HEK293T (cell line): ENCODE data around the gene NUBP1.

Experiments used
- CTCF ChIA-PET: fragments of 350-600 bp; formaldehyde crosslinking; extraction: SDS; loops from one replicate; lab custom pipeline; 2021; ENCODE audit warnings: antibody characterized with exemption, inconsistent platforms; lab: Yijun Ruan, JAX
- POLR2A ChIA-PET: fragments of 350-600 bp; formaldehyde crosslinking; extraction: SDS; loops from one replicate; lab custom pipeline; 2020; ENCODE audit warnings: antibody characterized with exemption, inconsistent platforms; lab: Yijun Ruan, JAX
- DNase-seq: peaks from one replicate; pipeline ENCODE4 v3.0.0; 2012; ENCODE audit warnings: mixed read lengths; ENCODE audit errors: extremely low spot score
- ARNT ChIP-seq: fragments of 450-650 bp; IDR thresholded peaks from 2 replicates; pipeline ENCODE4 v1.6.1; 2017; ENCODE audit warnings: mild to moderate bottlenecking
- BHLHE40 ChIP-seq: fragments of 450-650 bp; IDR thresholded peaks from 2 replicates; pipeline ENCODE4 v1.6.1; 2016; ENCODE audit warnings: mild to moderate bottlenecking, moderate library complexity, borderline replicate concordance
- CTBP1 ChIP-seq: fragments of 450-650 bp; IDR thresholded peaks from 2 replicates; pipeline ENCODE4 v1.6.1; 2016; ENCODE audit warnings: borderline replicate concordance
- ELF4 ChIP-seq: fragments of 450-650 bp; IDR thresholded peaks from 2 replicates; pipeline ENCODE4 v1.6.1; 2017; ENCODE audit warnings: antibody characterized with exemption
- FOXA1 ChIP-seq: fragments of 450-650 bp; IDR thresholded peaks from 2 replicates; pipeline ENCODE4 v1.6.1; 2016; ENCODE audit warnings: mild to moderate bottlenecking
- FOXK2 ChIP-seq: fragments of 450-650 bp; IDR thresholded peaks from 2 replicates; pipeline ENCODE4 v1.6.1; 2016; ENCODE audit warnings: mild to moderate bottlenecking
- FOXM1 ChIP-seq: fragments of 450-650 bp; IDR thresholded peaks from 2 replicates; pipeline ENCODE4 v1.6.1; 2017; ENCODE audit warnings: mild to moderate bottlenecking, borderline replicate concordance
- HDGF ChIP-seq: fragments of 450-650 bp; IDR thresholded peaks from 2 replicates; pipeline ENCODE4 v1.6.1; 2017; ENCODE audit warnings: antibody characterized with exemption, borderline replicate concordance
- L3MBTL2 ChIP-seq: fragments of 450-650 bp; conservative IDR thresholded peaks from 2 replicates; pipeline ENCODE4 v1.6.1; 2016; ENCODE audit warnings: mild to moderate bottlenecking
- LEF1 ChIP-seq: fragments of 450-650 bp; IDR thresholded peaks from 2 replicates; pipeline ENCODE4 v1.6.1; 2017; ENCODE audit warnings: mild to moderate bottlenecking, borderline replicate concordance
- NFRKB ChIP-seq: fragments of 450-650 bp; IDR thresholded peaks from 2 replicates; pipeline ENCODE4 v1.6.1; 2016; ENCODE audit warnings: mild to moderate bottlenecking, moderate library complexity
- SP1 ChIP-seq: fragments of 450-650 bp; IDR thresholded peaks from 2 replicates; pipeline ENCODE4 v1.6.1; 2017
- SUZ12 ChIP-seq: fragments of 450-650 bp; IDR thresholded peaks from 2 replicates; pipeline ENCODE4 v1.6.1; 2016; ENCODE audit warnings: mild to moderate bottlenecking
- TARDBP ChIP-seq: fragments of 450-650 bp; IDR thresholded peaks from 2 replicates; pipeline ENCODE4 v1.6.1; 2016
- ZNF384 ChIP-seq: fragments of 450-650 bp; IDR thresholded peaks from 2 replicates; pipeline ENCODE4 v1.6.1; 2016
- TF ChIP-seq, protein P1 (sequence below): fragments of 450-650 bp; IDR thresholded peaks from 2 replicates; pipeline ENCODE4 v1.6.1; 2016

NUBP1 gene

DNA sequence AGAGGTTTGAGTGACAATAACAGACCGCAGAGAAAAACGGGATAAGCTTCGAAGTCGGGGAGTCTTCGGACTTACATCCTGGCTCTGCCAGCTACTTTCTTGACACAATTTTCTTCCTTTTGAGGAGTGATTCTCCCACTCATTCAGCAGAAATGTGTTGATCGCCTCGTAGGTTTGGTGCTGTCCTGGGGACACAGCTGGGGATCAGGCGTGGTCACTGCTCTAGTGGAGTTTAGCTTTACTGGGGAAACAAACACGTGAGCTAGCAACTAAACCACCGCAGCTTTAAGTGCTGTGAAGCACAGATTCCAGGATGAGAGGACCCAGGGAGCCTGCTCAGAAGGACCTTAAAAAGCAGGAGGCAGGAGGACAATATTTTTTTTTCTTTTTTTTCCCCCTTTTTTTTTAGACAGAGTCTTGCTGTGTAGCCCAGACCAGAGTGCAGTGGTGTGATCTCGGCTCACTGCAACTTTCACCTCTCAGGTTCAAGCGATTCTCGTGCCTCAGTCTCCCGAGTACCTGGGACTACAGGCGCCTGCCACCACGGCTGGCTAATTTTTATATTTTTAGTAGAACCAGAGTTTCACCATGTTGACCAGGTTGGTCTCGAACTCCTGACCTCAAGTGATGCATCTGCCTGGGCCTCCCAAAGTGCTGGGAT is 858 bp downstream of the NUBP1 start:
- TF ChIP-seq FOXK2 (no peak), L3MBTL2 (0 out of 2 replicates have a peak, but pooled peaks have one; percentile 2)
- CTCF ChIA-PET: interaction anchor here (0.7 to 1.2 kb wide), 4 partner anchors 60 to 219 kb away, joined by 3 to 5 read pairs (median 4); no protein-coding TSS in a partner anchor
- POLR2A ChIA-PET: interaction anchor here (0.6 to 1.4 kb wide), 15 partner anchors 9 to 438 kb away, joined by 3 to 6 read pairs (median 4); partner anchors contain the start of genes DEXI and EMP2
- peak; percentile 12 for DNase-seq

DNA sequence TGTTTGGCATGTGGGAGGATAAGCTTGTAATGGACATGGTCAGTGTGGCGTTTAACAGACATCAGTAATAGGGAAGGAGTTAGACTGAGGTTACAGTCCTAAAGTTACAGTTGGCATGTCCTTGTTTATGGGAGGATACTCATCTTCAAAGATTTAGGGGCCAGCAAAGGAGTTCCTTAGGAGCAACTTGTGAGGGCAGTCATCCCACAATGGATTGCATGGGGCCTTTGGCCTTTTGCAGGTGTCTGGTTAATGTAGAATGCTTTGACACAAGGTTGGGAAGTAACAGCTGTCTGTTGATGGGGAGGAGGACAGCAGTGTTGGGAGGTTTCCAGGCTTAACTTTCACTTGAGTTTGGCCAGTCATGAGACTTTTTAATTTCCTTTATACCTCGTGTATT is 2.2 kb downstream of the NUBP1 start:
- no peak for TF ChIP-seq ARNT
- no peak for TF ChIP-seq L3MBTL2
- no peak for TF ChIP-seq ELF4
- TF ChIP-seq SUZ12: no peak
- TF ChIP-seq FOXA1: no peak
- no peak for TF ChIP-seq FOXK2
- TF ChIP-seq BHLHE40: no peak
- TF ChIP-seq CTBP1: no peak
- TF ChIP-seq, protein P1, sequence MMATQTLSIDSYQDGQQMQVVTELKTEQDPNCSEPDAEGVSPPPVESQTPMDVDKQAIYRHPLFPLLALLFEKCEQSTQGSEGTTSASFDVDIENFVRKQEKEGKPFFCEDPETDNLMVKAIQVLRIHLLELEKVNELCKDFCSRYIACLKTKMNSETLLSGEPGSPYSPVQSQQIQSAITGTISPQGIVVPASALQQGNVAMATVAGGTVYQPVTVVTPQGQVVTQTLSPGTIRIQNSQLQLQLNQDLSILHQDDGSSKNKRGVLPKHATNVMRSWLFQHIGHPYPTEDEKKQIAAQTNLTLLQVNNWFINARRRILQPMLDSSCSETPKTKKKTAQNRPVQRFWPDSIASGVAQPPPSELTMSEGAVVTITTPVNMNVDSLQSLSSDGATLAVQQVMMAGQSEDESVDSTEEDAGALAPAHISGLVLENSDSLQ: no peak
- no peak for TF ChIP-seq TARDBP
- no peak for DNase-seq
- ChIA-PET CTCF (interaction anchor here (0.6 kb wide), 1 partner anchor 200 kb away, joined by 4 read pairs; no protein-coding TSS in a partner anchor), POLR2A (no interaction called here)

DNA sequence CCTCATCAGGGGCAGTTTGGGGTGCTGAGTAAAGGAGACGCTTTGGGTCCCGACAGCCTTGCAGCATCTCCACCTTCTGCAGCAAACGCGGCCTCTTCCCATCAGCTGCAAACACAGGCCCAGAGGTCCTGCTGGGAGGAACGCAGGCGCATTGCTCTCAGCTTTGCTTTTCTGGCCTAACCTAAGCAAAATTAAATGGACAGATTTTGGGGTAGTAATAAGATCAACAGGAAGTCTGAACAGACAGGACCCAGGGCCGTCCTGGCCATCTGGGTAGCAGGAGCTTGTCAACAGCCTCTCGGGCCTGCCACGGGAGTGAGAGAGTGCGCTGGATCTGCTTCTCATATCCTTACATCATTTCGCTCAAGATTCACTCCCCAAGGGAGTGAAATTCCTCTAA is 7.2 kb downstream of the NUBP1 start:
- TF ChIP-seq HDGF (no peak), ELF4 (no peak), FOXK2 (no peak), FOXA1 (no peak), ARNT (no peak), TARDBP (no peak), CTBP1 (no peak), NFRKB (no peak), BHLHE40 (no peak), LEF1 (no peak), FOXM1 (no peak)
- TF ChIP-seq, protein P1: no peak
- CTCF ChIA-PET: no interaction called here
- POLR2A ChIA-PET: no interaction called here
- DNase-seq: no peak

DNA sequence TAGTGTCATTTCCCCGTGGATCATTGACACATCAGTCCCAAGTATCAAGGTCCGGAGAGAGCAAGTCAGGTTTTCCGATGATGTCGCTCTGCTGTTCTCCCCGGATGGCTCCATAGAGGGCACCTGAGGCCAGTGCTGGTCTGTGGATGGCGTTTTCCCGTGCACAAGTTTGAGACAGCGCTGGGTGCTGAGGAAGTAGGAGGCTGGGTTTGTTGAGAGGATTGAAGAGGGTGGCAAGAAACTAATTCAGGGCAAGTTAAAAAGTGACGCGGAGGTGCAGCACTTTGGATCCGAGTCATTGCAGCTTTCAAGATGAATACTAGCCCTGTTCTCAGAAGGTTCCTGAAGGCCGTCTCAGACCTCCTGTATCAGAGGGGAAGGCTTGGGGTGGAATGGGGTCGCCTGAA is 7.7 kb downstream of the NUBP1 start:
- CTCF ChIA-PET: no interaction called here
- no peak for DNase-seq
- no peak for TF ChIP-seq CTBP1
- no peak for TF ChIP-seq SP1
- no peak for TF ChIP-seq ZNF384
- POLR2A ChIA-PET: no interaction called here

DNA sequence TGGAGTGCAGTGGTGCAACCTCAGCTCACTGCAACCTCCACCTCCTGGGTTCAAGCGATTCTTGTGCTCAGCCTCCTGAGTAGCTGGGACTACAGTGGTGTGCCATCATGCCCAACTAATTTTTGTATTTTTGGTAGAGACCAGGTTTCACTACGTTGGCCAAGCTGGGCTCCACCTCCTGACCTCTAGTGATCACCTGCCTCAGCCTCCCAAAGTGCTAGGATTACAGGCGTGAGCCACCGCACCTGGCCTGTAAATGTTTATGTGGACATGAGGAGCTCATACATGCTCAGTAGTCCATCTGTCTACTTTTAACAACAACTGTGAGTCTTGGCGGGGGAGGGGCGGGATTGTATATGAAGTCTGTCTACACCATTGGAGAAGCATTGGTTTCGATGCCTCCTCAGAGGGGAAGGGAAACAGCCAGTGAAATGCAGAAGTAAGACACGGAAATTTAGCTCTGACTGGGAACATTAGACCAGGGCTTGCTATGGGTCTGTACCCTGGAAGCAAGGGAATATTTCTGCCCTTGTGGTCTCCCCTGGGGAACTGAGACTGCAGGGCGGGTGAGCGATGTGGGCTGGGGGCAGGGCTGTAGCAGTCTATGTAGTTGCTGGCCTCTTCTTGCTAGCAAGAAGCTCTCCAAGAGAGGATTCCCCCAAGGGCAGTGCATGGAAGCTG is 9.3 kb downstream of the NUBP1 start:
- CTCF ChIA-PET: no interaction called here
- TF ChIP-seq LEF1 (no peak), ARNT (no peak), FOXK2 (no peak)
- POLR2A ChIA-PET: interaction anchor here (1.7 kb wide), 1 partner anchor 9 kb away, joined by 5 read pairs; no protein-coding TSS in a partner anchor
- DNase-seq: no peak

DNA sequence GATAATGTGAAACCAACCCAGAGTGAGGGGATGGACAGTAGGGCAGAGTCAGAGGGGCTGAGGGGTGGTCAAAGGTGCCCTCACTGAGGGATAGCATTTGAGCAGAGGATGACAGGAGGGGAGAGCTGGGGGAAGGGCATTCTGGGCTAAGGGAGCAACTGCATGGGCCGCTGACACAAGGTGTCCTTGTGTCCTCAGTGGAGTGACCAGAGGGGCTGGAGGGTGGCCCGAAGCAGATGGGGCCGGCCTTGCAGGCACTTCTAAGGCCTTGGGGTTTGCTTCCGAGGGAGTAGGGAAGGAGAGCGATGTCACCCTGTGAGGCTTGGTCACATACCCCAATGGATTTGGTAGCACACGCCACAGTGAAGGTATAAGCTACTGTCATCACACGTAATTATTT is 10.0 kb downstream of the NUBP1 start:
- no peak for TF ChIP-seq ELF4
- no peak for TF ChIP-seq FOXK2
- TF ChIP-seq TARDBP: no peak
- no peak for TF ChIP-seq L3MBTL2
- CTCF ChIA-PET: no interaction called here
- POLR2A ChIA-PET: interaction anchor here (1.7 kb wide), 1 partner anchor 9 kb away, joined by 5 read pairs; no protein-coding TSS in a partner anchor
- no peak for DNase-seq

DNA sequence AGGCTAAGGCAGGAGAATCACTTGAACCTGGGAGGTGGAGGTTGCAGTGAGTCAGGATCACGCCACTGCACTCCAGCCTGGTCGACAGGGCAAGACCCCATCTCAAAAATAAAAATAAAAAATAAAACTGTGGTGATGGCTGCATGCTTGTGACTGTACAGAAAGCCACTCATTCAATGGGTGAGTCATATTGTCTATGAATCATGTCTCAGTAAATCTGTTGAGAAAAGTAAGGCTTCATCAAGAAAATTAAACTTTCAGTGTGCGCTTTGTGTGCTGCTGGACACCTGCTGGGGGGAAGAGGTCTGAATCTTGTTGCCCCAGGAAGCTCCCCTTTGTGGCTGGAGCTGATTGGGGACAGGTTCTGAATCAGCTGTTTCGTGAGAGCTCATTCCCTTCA is 11.3 kb downstream of the NUBP1 start:
- DNase-seq: no peak
- CTCF ChIA-PET: interaction anchor here (0.9 kb wide), 1 partner anchor 164 kb away, joined by 3 read pairs; no protein-coding TSS in a partner anchor

More for the DNA sequence above, 11.3 kb downstream of the NUBP1 start:
- TF ChIP-seq, protein P1: no peak
- TF ChIP-seq FOXA1 (no peak), SP1 (no peak)
- POLR2A ChIA-PET: interaction anchor here (1.0 to 1.3 kb wide), 2 partner anchors 11 to 24 kb away, joined by 4 read pairs; partner anchors contain the start of gene NUBP1
